Measurements from ENCODE around the gene CPNE5.

The CPNE5 gene

GRCh38 chr6:36700071-36700812 is 139.0 kb downstream of the CPNE5 start:
- no peak for DNase-seq (ENCODE audit: low read depth)

GRCh38 chr6:36699348-36699747 is 139.9 kb downstream of the CPNE5 start:
- no peak for DNase-seq (ENCODE audit: low read depth)

DNA sequence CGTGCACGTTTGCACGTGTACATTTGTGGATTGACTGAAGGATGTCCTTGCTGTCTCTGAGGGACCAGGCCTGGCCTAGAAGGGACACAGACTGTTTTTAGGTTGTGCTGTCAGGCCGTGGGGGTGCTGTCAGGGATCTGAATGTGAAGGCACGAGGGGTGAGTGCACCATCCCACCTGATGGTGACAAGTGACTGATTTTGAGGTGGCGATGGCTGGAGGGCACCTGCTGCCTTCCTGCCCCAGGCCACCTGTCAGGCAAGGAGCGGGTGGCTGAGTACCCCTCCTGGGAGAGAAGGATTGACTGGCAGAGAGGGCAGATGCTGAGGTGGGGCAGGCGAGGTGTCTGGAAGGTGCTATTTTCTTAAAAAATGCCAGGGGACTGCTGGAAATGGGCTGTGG is 140.4 kb downstream of the CPNE5 start:
- DNase-seq (ENCODE audit: low read depth): no peak

DNA sequence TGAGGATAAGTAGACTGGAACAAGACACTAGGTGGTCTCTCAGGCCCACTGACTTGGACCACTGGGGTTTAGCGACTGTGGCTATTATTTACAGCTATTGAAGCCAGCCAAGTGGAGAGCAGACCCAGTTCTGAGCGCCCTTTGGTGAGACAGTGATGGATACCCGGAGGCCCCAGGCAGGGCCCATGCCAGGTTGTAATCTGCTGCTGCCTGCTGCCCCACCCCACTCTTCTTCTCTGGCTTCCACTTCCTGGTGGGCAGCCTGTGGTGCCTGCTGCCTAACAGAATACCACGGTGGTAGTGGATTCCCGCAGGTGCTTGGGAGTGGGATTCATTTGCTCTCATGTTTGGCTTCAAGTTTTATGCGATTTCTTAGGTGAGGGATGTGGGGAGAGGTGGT is 141.0 kb downstream of the CPNE5 start:
- DNase-seq (ENCODE audit: low read depth): no peak

GRCh38 chr6:36697481-36697903 is 141.8 kb downstream of the CPNE5 start, which contains the start of gene RAB44:
Gene RAB44 (plus strand): TSS chr6:36697826. CDS start chr6:36704236, 6,410 bp downstream.
- DNase-seq (ENCODE audit: low read depth): no peak

DNA sequence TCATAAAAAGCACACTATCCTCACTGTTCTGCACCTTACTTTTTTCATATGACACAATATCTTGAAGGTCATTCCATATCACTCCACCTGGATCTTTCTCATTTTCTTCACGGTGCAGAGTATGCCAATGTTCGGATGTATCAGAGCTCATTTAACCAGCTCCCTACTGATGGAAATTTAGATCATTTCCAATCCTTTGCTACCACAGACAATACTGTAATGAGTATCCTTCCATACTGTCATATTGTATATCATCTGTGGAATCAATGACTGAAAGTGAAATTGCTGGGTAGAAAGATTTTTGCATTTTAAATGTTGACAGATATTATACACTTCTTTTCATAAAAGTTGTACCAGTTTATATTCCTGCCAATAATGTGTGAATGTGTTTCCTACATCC is 143.8 kb downstream of the CPNE5 start:
- no peak for DNase-seq (ENCODE audit: low read depth)

- DNase-seq (ENCODE audit: low read depth): no peak
These were observed 144.6 kb downstream of the CPNE5 start for GRCh38 chr6:36694616-36695015.

- no peak for DNase-seq (ENCODE audit: low read depth)
These were observed 146.2 kb downstream of the CPNE5 start for GRCh38 chr6:36692861-36693702.

GRCh38 chr6:36692220-36692619 is 147.0 kb downstream of the CPNE5 start:
- no peak for DNase-seq (ENCODE audit: low read depth)

GRCh38 chr6:36691612-36692011 is 147.6 kb downstream of the CPNE5 start:
- no peak for DNase-seq (ENCODE audit: low read depth)

DNA sequence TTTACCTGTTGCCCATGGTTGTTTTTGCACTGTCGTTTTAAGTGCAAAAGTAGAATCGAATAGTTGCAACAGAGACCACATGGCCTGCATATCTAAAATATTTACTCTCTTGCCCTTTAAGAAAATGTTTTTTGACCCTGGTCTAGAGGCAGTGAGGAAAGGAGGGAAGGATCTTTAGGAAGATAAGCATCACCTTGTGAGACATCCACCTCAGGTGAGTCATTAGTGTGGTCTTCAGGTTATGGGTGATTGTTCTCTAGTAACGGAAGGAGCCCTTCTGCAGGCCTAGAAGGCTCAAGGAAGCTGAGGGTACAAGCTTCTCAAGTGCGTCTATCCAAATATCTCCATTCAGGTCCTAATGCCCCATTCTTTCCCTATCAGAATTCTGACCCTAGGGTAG is 148.2 kb downstream of the CPNE5 start:
- DNase-seq (ENCODE audit: low read depth): no peak

All from stromal cell of bone marrow (primary cell).